PFSK-1 (cell line): ENCODE data around the gene GALNT10.

Experiments used
- POLR2AphosphoS5 ChIP-seq: IDR thresholded peaks from 2 replicates; pipeline ENCODE4 v1.6.1; 2012; ENCODE audit warnings: low read depth, mild to moderate bottlenecking, control low read depth, low read length, moderate library complexity
- TF ChIP-seq, protein P1 (sequence below), 2 experiments: IDR thresholded peaks; 2 replicates each; pipeline versions ENCODE4 v1.6.1 to v1.8.0; 2011 to 2012; ENCODE audit warnings: low read depth in 2 of 2, low read length in 2 of 2, control low read depth in 1 of 2, inconsistent platforms in 1 of 2, mild to moderate bottlenecking in 1 of 2, moderate library complexity in 1 of 2; ENCODE audit not compliant: insufficient read depth in 1 of 2

DNA sequence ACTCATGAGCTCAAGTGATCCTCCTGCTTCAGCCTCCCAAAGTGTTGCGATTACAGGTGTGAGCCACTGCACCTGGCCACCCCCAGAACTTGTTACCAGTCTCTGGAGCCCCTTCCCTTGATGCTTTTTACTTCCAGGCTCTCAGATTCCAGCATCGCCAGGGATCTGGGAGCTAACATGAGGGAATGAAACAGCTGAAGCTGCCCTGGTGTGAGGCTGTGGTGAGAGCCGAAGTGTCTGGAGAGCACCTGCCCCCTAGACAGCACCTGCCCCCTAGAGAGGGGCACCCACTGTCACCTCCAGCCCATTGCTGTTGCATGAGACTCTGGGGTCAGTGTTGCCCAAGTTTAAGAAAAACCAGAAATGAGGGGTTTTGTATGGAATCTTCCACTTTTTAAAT lies 131.0 kb downstream of the GALNT10 start:
- TF ChIP-seq, protein P1, sequence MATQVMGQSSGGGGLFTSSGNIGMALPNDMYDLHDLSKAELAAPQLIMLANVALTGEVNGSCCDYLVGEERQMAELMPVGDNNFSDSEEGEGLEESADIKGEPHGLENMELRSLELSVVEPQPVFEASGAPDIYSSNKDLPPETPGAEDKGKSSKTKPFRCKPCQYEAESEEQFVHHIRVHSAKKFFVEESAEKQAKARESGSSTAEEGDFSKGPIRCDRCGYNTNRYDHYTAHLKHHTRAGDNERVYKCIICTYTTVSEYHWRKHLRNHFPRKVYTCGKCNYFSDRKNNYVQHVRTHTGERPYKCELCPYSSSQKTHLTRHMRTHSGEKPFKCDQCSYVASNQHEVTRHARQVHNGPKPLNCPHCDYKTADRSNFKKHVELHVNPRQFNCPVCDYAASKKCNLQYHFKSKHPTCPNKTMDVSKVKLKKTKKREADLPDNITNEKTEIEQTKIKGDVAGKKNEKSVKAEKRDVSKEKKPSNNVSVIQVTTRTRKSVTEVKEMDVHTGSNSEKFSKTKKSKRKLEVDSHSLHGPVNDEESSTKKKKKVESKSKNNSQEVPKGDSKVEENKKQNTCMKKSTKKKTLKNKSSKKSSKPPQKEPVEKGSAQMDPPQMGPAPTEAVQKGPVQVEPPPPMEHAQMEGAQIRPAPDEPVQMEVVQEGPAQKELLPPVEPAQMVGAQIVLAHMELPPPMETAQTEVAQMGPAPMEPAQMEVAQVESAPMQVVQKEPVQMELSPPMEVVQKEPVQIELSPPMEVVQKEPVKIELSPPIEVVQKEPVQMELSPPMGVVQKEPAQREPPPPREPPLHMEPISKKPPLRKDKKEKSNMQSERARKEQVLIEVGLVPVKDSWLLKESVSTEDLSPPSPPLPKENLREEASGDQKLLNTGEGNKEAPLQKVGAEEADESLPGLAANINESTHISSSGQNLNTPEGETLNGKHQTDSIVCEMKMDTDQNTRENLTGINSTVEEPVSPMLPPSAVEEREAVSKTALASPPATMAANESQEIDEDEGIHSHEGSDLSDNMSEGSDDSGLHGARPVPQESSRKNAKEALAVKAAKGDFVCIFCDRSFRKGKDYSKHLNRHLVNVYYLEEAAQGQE (IDR thresholded peaks at IDR 0.05; ENCODE audit: insufficient read depth in 1 of 2, low read depth in 2 of 2, low read length in 2 of 2), result no peak
- TF ChIP-seq POLR2AphosphoS5, result no peak
